GM19193 (cell line): ENCODE results near the gene ENTPD8.

ENCODE experiments used
- POLR2A ChIP-seq: IDR thresholded peaks from 4 replicates; pipeline ENCODE4 v1.6.1; 2011; ENCODE audit not compliant: insufficient read depth, insufficient read length; ENCODE audit errors: extremely low read depth

ENTPD8 gene

GRCh38 chr9:137405677-137406081, 35.5 kb downstream of the ENTPD8 start:
- no peak for TF ChIP-seq POLR2A

- no peak for TF ChIP-seq POLR2A
Observed at GRCh38 chr9:137404961-137405567, 36.1 kb downstream of the ENTPD8 start.

GRCh38 chr9:137403269-137403668, 37.9 kb downstream of the ENTPD8 start:
- no peak for TF ChIP-seq POLR2A

GRCh38 chr9:137402746-137403145, 38.4 kb downstream of the ENTPD8 start:
- TF ChIP-seq POLR2A = no peak

GRCh38 chr9:137398561-137399468, 42.3 kb downstream of the ENTPD8 start:
- TF ChIP-seq POLR2A = no peak

GRCh38 chr9:137397675-137398423, 43.3 kb downstream of the ENTPD8 start:
- TF ChIP-seq POLR2A = no peak

- TF ChIP-seq POLR2A = no peak
Observed at GRCh38 chr9:137396634-137397367, 44.4 kb downstream of the ENTPD8 start.

- TF ChIP-seq POLR2A = no peak
Observed at GRCh38 chr9:137396227-137396626, 44.9 kb downstream of the ENTPD8 start.

GRCh38 chr9:137395666-137396010, 45.5 kb downstream of the ENTPD8 start:
- TF ChIP-seq POLR2A = no peak

GRCh38 chr9:137394866-137395665, 46.1 kb downstream of the ENTPD8 start:
- no peak for TF ChIP-seq POLR2A

- TF ChIP-seq POLR2A = no peak
Observed at GRCh38 chr9:137393176-137394150, 47.7 kb downstream of the ENTPD8 start.

- no peak for TF ChIP-seq POLR2A
Observed at GRCh38 chr9:137392232-137393007, 48.7 kb downstream of the ENTPD8 start.

GRCh38 chr9:137391411-137391754, 49.8 kb downstream of the ENTPD8 start:
- no peak for TF ChIP-seq POLR2A
